GM23338 (cell line): ENCODE results near the gene KRT37. TPM values are rescaled to one million over a fixed set of nuclear protein-coding genes. Genes with fewer than 3 reads are reported as not detected.

Experiments used
- ATAC-seq: fragments of 200-7000 bp; cut with Tn5 transposase; 3 replicates; pipeline ENCODE4 v1.9.1; 2020
- DNase-seq: peaks from one replicate; pipeline ENCODE4 v3.0.0-alpha.2; 2015; ENCODE audit warnings: low spot score
- H2AFZ ChIP-seq: fragments of 200-600 bp; sonication (generic); 2 replicates; pipeline ENCODE4 v1.8.0; 2016; ENCODE audit warnings: antibody characterized with exemption, mild to moderate bottlenecking, moderate library complexity
- H3F3A ChIP-seq: fragments of 200-600 bp; sonication (generic); replicated peaks from 2 replicates; pipeline ENCODE4 v1.8.0; 2017; ENCODE audit warnings: antibody characterized with exemption, mixed run types, low read depth
- H3K27ac ChIP-seq: fragments of 200-600 bp; sonication (generic); 2 replicates; pipeline ENCODE4 v1.6.1; 2016; ENCODE audit warnings: low read depth
- H3K27me3 ChIP-seq: fragments of 200-600 bp; sonication (generic); 2 replicates; pipeline ENCODE4 v1.8.0; 2016; ENCODE audit warnings: mild to moderate bottlenecking, mixed run types, moderate library complexity; ENCODE audit not compliant: insufficient read depth
- H3K36me3 ChIP-seq: fragments of 200-600 bp; sonication (generic); 2 replicates; pipeline ENCODE4 v1.8.0; 2016; ENCODE audit warnings: mild to moderate bottlenecking; ENCODE audit not compliant: insufficient read depth
- H3K4me1 ChIP-seq: fragments of 200-600 bp; sonication (generic); 2 replicates; pipeline ENCODE4 v1.8.0; 2016; ENCODE audit warnings: mild to moderate bottlenecking, moderate library complexity; ENCODE audit not compliant: insufficient read depth
- H3K4me2 ChIP-seq: fragments of 200-600 bp; sonication (generic); 2 replicates; pipeline ENCODE4 v1.7.1; 2017; ENCODE audit warnings: mixed run types
- H3K4me3 ChIP-seq: fragments of 200-600 bp; sonication (generic); 2 replicates; pipeline ENCODE4 v1.6.1; 2016; ENCODE audit warnings: mixed run types
- H3K79me2 ChIP-seq: fragments of 200-600 bp; sonication (generic); replicated peaks from 2 replicates; pipeline ENCODE4 v1.8.0; 2017; ENCODE audit warnings: mild to moderate bottlenecking; ENCODE audit not compliant: insufficient read depth
- H3K9me2 ChIP-seq: fragments of 200-600 bp; sonication (generic); 2 replicates; pipeline ENCODE4 v1.8.0; 2017; ENCODE audit not compliant: insufficient read depth
- H4K20me1 ChIP-seq: fragments of 200-600 bp; sonication (generic); replicated peaks from 2 replicates; pipeline ENCODE4 v1.8.0; 2017; ENCODE audit warnings: mild to moderate bottlenecking; ENCODE audit not compliant: insufficient read depth
- H3K27ac Mint-ChIP-seq: 2 replicates; pipeline ENCODE4 v1.8.0; 2020; ENCODE audit warnings: inconsistent platforms, mild to moderate bottlenecking, moderate library complexity, mixed read lengths
- H3K27me3 Mint-ChIP-seq: 3 replicates; pipeline ENCODE4 v1.8.0; 2022; ENCODE audit warnings: low read depth, mild to moderate bottlenecking, moderate library complexity, mixed read lengths, inconsistent platforms; ENCODE audit not compliant: insufficient read depth, poor library complexity
- H3K36me3 Mint-ChIP-seq: 3 replicates; pipeline ENCODE4 v1.8.0; 2021; ENCODE audit warnings: low read depth, mild to moderate bottlenecking, inconsistent platforms, moderate library complexity, mixed read lengths
- H3K4me1 Mint-ChIP-seq: 3 replicates; pipeline ENCODE4 v1.8.0; 2020; ENCODE audit warnings: mild to moderate bottlenecking, inconsistent platforms, mixed read lengths
- H3K4me3 Mint-ChIP-seq: 3 replicates; pipeline ENCODE4 v1.8.0; 2021; ENCODE audit warnings: moderate library complexity, mild to moderate bottlenecking, inconsistent platforms, mixed read lengths
- H3K9me3 Mint-ChIP-seq: 3 replicates; pipeline ENCODE4 v1.8.0; 2020; ENCODE audit warnings: moderate library complexity, mild to moderate bottlenecking, inconsistent platforms, mixed read lengths
- CREB1 ChIP-seq: fragments of 250-450 bp; sonication (Bioruptor Pico); IDR thresholded peaks from 2 replicates; pipeline ENCODE4 v1.5.0; 2020; ENCODE audit warnings: low read depth, mild to moderate bottlenecking, moderate library complexity
- EZH2 ChIP-seq: fragments of 200-600 bp; sonication (generic); IDR thresholded peaks from one replicate; pipeline ENCODE4 v1.8.0; 2017; ENCODE audit warnings: antibody characterized with exemption, mild to moderate bottlenecking, low read depth; ENCODE audit not compliant: unreplicated experiment
- EZH2phosphoT487 ChIP-seq: fragments of 200-600 bp; sonication (generic); IDR thresholded peaks from one replicate; pipeline ENCODE4 v1.8.1; 2018; ENCODE audit warnings: antibody characterized with exemption; ENCODE audit not compliant: unreplicated experiment
- NANOG ChIP-seq: IDR thresholded peaks from 2 replicates; pipeline ENCODE4 v1.6.1; 2016; ENCODE audit warnings: antibody characterized with exemption, borderline replicate concordance
- STAT1 ChIP-seq: IDR thresholded peaks from one replicate; pipeline ENCODE4 v1.6.1; 2016; ENCODE audit warnings: antibody characterized with exemption; ENCODE audit not compliant: unreplicated experiment
- ZNF114 ChIP-seq: fragments of 250-450 bp; sonication (Bioruptor Pico); IDR thresholded peaks from 2 replicates; pipeline ENCODE4 v1.5.0; 2020; ENCODE audit warnings: mild to moderate bottlenecking, moderate library complexity
- polyA plus RNA-seq: library from polyadenylated mRNA; unstranded; fragments of >200 nt; fragmentation: Nextera tagmentation; extraction: Ambion mirVana; gene quantifications from 2 replicates; pipeline ENCODE4 v1.2.1, GENCODE V29; 2016
- total RNA-seq: library from RNA; depleted of rRNA; stranded (reverse); fragments of >200 nt; shearing (Covaris generic); gene quantifications from 2 replicates; pipeline ENCODE4 v1.2.3, GENCODE V29; 2014
- TF ChIP-seq, protein P1 (sequence below): IDR thresholded peaks from 2 replicates; pipeline ENCODE4 v1.6.1; 2016; ENCODE audit warnings: antibody characterized with exemption
- TF ChIP-seq, protein P2 (sequence below): IDR thresholded peaks from one replicate; pipeline ENCODE4 v1.6.1; 2018; ENCODE audit warnings: antibody characterized with exemption; ENCODE audit not compliant: unreplicated experiment
- TF ChIP-seq, protein P3 (sequence below): fragments of 250-450 bp; sonication (Bioruptor Pico); IDR thresholded peaks from 2 replicates; pipeline ENCODE4 v1.5.0; 2020; ENCODE audit warnings: mild to moderate bottlenecking, moderate library complexity
- TF ChIP-seq, protein P4 (sequence below), 2 experiments: fragments of 200-600 bp in 1 of 2; sonication (generic) in 1 of 2; conservative IDR thresholded peaks; 2 replicates each; pipeline versions ENCODE4 v1.5.1 to v1.6.1; 2016 to 2017; ENCODE audit warnings: antibody characterized with exemption in 2 of 2, low read depth in 2 of 2, mild to moderate bottlenecking in 2 of 2, moderate library complexity in 1 of 2

Gene KRT37
- total and polyA plus RNA-seq, 2 experiments from 2014 or later: not detected

DNA sequence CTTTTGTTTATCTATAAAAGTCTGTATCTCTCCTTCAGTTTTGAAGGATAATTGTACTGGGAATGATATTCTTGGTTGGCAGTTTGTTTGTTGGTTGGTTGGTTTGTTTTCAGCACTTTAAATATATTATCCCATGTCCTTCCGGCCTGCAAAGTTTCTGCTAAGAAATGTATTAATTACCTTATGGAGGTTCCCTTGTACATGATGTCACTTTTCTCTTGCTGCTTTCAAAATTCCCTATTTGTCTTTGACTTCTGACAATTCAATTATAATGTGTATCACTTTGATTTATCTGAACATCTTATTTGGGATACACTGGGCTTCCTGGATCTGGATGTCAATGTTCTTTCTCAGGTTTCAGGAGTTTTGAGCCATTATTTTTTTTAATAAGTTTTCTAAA, 38.2 kb downstream of the KRT37 start:
- H3K4me3 ChIP-seq: no peak overlapping the region
- Mint-ChIP-seq H3K4me1 (no peaks in the 10 kb centered on the region), H3K36me3 (no peaks in the 10 kb centered on the region; the same call in 2 of the 3 replicates), H3K9me3 (peaks cover 9% of the 10 kb centered on the region; the same call in 2 of the 3 replicates), H3K27ac (no peak overlapping the region), H3K27me3 (peaks cover 2% of the 10 kb centered on the region), H3K4me3 (no peak overlapping the region)
- H3F3A ChIP-seq: no peaks in the 10 kb centered on the region
- H3K36me3 ChIP-seq: no peaks in the 10 kb centered on the region
- H3K27ac ChIP-seq: no peak overlapping the region
- H3K4me1 ChIP-seq: no peaks in the 10 kb centered on the region
- H2AFZ ChIP-seq: no peak overlapping the region
- no peak overlapping the region for H3K4me2 ChIP-seq
- peaks cover 7% of the 10 kb centered on the region for H3K9me2 ChIP-seq
- no peak for DNase-seq
- H3K79me2 ChIP-seq: no peaks in the 10 kb centered on the region
- TF ChIP-seq, protein P1, sequence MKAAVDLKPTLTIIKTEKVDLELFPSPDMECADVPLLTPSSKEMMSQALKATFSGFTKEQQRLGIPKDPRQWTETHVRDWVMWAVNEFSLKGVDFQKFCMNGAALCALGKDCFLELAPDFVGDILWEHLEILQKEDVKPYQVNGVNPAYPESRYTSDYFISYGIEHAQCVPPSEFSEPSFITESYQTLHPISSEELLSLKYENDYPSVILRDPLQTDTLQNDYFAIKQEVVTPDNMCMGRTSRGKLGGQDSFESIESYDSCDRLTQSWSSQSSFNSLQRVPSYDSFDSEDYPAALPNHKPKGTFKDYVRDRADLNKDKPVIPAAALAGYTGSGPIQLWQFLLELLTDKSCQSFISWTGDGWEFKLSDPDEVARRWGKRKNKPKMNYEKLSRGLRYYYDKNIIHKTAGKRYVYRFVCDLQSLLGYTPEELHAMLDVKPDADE: no peak
- TF ChIP-seq, protein P2, sequence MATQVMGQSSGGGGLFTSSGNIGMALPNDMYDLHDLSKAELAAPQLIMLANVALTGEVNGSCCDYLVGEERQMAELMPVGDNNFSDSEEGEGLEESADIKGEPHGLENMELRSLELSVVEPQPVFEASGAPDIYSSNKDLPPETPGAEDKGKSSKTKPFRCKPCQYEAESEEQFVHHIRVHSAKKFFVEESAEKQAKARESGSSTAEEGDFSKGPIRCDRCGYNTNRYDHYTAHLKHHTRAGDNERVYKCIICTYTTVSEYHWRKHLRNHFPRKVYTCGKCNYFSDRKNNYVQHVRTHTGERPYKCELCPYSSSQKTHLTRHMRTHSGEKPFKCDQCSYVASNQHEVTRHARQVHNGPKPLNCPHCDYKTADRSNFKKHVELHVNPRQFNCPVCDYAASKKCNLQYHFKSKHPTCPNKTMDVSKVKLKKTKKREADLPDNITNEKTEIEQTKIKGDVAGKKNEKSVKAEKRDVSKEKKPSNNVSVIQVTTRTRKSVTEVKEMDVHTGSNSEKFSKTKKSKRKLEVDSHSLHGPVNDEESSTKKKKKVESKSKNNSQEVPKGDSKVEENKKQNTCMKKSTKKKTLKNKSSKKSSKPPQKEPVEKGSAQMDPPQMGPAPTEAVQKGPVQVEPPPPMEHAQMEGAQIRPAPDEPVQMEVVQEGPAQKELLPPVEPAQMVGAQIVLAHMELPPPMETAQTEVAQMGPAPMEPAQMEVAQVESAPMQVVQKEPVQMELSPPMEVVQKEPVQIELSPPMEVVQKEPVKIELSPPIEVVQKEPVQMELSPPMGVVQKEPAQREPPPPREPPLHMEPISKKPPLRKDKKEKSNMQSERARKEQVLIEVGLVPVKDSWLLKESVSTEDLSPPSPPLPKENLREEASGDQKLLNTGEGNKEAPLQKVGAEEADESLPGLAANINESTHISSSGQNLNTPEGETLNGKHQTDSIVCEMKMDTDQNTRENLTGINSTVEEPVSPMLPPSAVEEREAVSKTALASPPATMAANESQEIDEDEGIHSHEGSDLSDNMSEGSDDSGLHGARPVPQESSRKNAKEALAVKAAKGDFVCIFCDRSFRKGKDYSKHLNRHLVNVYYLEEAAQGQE: no peak
- TF ChIP-seq STAT1: no peak
- no peak for TF ChIP-seq EZH2phosphoT487
- no peak for TF ChIP-seq ZNF114 (CRISPR knock-in tag)
- TF ChIP-seq EZH2: no peak
- TF ChIP-seq NANOG: no peak
- TF ChIP-seq, protein P3, sequence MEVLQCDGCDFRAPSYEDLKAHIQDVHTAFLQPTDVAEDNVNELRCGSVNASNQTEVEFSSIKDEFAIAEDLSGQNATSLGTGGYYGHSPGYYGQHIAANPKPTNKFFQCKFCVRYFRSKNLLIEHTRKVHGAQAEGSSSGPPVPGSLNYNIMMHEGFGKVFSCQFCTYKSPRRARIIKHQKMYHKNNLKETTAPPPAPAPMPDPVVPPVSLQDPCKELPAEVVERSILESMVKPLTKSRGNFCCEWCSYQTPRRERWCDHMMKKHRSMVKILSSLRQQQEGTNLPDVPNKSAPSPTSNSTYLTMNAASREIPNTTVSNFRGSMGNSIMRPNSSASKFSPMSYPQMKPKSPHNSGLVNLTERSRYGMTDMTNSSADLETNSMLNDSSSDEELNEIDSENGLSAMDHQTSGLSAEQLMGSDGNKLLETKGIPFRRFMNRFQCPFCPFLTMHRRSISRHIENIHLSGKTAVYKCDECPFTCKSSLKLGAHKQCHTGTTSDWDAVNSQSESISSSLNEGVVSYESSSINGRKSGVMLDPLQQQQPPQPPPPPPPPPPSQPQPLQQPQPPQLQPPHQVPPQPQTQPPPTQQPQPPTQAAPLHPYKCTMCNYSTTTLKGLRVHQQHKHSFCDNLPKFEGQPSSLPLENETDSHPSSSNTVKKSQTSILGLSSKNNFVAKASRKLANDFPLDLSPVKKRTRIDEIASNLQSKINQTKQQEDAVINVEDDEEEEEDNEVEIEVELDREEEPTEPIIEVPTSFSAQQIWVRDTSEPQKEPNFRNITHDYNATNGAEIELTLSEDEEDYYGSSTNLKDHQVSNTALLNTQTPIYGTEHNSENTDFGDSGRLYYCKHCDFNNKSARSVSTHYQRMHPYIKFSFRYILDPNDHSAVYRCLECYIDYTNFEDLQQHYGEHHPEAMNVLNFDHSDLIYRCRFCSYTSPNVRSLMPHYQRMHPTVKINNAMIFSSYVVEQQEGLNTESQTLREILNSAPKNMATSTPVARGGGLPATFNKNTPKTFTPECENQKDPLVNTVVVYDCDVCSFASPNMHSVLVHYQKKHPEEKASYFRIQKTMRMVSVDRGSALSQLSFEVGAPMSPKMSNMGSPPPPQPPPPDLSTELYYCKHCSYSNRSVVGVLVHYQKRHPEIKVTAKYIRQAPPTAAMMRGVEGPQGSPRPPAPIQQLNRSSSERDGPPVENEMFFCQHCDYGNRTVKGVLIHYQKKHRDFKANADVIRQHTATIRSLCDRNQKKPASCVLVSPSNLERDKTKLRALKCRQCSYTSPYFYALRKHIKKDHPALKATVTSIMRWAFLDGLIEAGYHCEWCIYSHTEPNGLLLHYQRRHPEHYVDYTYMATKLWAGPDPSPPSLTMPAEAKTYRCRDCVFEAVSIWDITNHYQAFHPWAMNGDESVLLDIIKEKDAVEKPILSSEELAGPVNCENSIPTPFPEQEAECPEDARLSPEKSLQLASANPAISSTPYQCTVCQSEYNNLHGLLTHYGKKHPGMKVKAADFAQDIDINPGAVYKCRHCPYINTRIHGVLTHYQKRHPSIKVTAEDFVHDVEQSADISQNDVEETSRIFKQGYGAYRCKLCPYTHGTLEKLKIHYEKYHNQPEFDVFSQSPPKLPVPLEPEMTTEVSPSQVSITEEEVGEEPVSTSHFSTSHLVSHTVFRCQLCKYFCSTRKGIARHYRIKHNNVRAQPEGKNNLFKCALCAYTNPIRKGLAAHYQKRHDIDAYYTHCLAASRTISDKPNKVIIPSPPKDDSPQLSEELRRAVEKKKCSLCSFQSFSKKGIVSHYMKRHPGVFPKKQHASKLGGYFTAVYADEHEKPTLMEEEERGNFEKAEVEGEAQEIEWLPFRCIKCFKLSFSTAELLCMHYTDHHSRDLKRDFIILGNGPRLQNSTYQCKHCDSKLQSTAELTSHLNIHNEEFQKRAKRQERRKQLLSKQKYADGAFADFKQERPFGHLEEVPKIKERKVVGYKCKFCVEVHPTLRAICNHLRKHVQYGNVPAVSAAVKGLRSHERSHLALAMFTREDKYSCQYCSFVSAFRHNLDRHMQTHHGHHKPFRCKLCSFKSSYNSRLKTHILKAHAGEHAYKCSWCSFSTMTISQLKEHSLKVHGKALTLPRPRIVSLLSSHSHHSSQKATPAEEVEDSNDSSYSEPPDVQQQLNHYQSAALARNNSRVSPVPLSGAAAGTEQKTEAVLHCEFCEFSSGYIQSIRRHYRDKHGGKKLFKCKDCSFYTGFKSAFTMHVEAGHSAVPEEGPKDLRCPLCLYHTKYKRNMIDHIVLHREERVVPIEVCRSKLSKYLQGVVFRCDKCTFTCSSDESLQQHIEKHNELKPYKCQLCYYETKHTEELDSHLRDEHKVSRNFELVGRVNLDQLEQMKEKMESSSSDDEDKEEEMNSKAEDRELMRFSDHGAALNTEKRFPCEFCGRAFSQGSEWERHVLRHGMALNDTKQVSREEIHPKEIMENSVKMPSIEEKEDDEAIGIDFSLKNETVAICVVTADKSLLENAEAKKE (CRISPR knock-in tag): no peak
- no peak for TF ChIP-seq CREB1 (CRISPR knock-in tag)
- TF ChIP-seq, protein P4, sequence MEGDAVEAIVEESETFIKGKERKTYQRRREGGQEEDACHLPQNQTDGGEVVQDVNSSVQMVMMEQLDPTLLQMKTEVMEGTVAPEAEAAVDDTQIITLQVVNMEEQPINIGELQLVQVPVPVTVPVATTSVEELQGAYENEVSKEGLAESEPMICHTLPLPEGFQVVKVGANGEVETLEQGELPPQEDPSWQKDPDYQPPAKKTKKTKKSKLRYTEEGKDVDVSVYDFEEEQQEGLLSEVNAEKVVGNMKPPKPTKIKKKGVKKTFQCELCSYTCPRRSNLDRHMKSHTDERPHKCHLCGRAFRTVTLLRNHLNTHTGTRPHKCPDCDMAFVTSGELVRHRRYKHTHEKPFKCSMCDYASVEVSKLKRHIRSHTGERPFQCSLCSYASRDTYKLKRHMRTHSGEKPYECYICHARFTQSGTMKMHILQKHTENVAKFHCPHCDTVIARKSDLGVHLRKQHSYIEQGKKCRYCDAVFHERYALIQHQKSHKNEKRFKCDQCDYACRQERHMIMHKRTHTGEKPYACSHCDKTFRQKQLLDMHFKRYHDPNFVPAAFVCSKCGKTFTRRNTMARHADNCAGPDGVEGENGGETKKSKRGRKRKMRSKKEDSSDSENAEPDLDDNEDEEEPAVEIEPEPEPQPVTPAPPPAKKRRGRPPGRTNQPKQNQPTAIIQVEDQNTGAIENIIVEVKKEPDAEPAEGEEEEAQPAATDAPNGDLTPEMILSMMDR (conservative IDR thresholded peaks at IDR 0.05; ENCODE audit: low read depth in 2 of 2): no peak
- no peak for ATAC-seq
- H4K20me1 ChIP-seq: no peaks in the 10 kb centered on the region
- H3K27me3 ChIP-seq: no peaks in the 10 kb centered on the region
